Measurements from ENCODE around the gene LRIF1. TPM values are rescaled to one million over a fixed set of nuclear protein-coding genes. Genes with fewer than 3 reads are reported as not detected.
"Not testable (repeated sequence)": the region's sequence is repeated elsewhere in the genome, so short reads cannot be mapped to it uniquely, and the experiment has no call there.

The LRIF1 gene, protein sequence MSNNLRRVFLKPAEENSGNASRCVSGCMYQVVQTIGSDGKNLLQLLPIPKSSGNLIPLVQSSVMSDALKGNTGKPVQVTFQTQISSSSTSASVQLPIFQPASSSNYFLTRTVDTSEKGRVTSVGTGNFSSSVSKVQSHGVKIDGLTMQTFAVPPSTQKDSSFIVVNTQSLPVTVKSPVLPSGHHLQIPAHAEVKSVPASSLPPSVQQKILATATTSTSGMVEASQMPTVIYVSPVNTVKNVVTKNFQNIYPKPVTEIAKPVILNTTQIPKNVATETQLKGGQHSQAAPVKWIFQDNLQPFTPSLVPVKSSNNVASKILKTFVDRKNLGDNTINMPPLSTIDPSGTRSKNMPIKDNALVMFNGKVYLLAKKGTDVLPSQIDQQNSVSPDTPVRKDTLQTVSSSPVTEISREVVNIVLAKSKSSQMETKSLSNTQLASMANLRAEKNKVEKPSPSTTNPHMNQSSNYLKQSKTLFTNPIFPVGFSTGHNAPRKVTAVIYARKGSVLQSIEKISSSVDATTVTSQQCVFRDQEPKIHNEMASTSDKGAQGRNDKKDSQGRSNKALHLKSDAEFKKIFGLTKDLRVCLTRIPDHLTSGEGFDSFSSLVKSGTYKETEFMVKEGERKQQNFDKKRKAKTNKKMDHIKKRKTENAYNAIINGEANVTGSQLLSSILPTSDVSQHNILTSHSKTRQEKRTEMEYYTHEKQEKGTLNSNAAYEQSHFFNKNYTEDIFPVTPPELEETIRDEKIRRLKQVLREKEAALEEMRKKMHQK
- polyA plus RNA-seq (2012; ENCODE audit: insufficient read depth, insufficient read length), result 17.1 TPM

DNA sequence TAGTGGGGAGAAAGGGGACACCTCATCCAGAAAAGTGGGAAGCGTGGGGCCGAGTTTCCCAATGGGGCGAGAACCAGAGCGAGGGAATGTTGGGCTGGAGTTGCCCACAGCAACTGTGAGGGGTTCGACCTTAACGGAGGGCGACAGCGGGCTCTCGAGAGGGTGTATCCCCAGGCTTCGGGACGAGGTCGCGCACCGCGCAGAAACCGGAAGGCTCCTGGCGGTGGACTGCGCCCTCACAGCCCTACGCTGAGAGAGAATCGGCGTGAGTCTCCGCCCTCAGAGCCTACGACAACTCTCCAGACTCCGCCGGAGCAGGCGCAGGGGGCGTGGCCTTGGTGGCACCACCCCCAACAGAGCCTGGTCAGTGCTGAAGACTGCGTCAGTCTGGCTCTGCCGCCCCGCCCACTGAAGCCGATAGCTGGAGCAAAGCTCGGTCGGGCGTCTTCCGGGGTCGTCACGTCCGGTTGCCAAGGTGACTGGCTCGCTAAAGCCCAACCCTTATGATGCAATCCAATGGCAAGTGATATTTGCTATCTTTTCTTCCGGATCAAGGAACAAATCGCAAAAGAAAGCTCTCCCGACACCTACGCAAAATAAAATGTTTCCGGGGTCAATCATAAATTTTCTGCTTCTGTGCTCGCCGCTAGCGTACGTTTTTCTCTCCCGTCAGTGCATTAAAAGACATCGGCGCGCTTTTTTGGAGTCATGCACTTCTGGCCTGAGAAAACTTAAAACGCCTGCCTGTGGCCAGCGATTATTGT is at the start of gene LRIF1:
TSS of gene LRIF1 (minus strand) at position 232 of the 764 bp plus-strand sequence. CDS start 234 bp downstream, outside the sequence.
- peak; percentile 97 for DNase-seq (ENCODE audit: low read depth, low spot score)
- H3K4me3 ChIP-seq (ENCODE audit: low read length), result peak within 1 kb of the TSS; percentile 72

DNA sequence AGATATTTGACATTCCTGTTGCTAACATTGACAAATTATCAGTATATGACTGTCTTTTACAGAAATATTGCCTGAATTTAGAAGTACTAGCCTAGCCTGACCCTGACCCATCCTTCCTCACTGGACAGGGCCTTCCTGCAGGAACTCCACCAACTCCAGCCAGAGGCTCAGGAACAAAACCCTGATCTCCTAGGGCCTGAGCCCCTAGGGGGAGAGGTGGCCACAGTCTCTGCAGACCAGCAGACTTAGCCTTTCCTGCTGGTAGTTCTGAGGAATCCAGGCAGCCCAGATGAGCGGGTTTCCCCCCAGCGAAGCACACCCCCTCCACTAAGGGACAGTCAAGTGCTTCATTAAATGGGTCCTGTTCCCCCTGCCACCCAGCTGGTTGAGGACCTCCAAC is 44.3 kb upstream of the LRIF1 start:
- DNase-seq (ENCODE audit: low read depth, low spot score), result no peak
- no peak overlapping the region for H3K4me3 ChIP-seq (ENCODE audit: low read length)

DNA sequence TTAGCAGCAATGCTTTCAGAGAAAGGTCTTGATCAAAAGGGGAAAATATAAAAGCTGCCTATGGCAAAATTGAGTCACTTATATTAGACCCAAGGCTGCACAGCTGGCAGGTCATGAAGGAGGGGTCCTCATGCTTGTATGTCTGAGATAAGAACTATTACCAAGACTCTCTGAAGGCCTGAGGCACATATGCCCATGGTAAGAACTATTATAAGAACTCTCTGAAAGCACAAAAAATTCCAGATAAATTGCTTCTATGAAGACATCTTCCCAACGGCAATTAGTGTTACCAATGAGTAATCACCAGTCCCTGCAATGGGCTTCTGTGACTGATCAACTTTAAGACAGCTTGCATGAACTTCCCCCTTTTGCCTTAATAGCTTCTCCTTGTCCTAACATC is 42.8 kb upstream of the LRIF1 start:
- DNase-seq (ENCODE audit: low read depth, low spot score), result no peak
- no peak overlapping the region for H3K4me3 ChIP-seq (ENCODE audit: low read length)

DNA sequence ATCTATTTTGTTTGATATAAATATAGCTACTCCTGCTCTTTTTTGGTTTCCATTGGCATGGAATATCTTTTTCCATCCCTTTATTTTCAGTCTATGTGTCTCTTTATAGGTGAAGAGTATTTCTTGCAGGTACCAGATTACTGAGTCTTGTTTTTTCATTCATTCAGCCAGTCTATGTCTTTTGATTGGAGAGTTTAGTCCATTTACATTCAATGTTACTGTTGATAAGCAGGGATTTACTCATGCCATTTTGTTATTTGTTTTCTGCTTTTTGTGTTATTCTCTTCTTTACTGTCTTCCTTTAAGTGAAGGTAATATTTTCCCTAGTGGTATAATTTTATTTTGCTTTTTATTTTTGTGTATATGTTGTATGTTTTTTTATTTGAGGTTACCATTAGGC is 35.9 kb upstream of the LRIF1 start:
- not testable (repeated sequence) for H3K4me3 ChIP-seq (ENCODE audit: low read length); DNase-seq (ENCODE audit: low read depth, low spot score)

DNA sequence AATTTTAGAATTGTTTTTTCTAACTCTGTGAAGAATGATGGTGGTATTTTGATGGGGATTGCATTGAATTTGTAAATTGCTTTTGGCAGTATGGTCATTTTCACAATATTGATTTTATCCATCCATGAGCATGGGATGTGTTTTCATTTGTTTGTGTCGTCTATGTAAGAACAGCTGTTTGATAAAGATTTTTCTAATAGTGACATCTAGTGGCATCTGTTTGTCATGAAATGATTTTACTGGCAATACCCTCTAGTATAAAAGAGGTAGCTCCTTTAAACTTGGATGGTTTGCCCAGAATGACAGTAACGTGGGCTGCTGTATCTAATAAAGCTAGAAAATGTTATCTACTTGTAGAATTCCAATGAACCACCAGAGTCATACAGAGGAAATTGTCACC is 28.6 kb upstream of the LRIF1 start:
- DNase-seq (ENCODE audit: low read depth, low spot score), result peak; percentile 54
- H3K4me3 ChIP-seq (ENCODE audit: low read length), result not testable (repeated sequence)

DNA sequence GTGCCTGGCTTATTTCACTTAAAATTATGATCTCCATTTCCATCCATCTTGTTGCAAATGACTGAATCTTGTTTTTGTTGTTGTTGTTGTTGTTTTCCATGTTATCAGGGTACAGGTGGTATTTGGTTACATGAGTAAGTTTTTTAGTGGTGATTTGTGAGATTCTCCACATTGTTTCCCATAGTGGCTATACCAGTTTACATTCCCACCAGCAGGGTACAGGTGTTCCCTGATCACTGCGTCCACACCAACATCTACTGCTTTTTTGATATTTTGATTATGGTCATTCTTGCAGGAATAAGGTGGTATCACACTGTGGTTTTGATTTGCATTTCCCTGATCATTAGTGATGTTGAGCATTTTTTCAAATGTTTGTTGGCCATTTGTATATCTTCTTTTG is 27.6 kb upstream of the LRIF1 start:
- not testable (repeated sequence) for DNase-seq (ENCODE audit: low read depth, low spot score); H3K4me3 ChIP-seq (ENCODE audit: low read length)

DNA sequence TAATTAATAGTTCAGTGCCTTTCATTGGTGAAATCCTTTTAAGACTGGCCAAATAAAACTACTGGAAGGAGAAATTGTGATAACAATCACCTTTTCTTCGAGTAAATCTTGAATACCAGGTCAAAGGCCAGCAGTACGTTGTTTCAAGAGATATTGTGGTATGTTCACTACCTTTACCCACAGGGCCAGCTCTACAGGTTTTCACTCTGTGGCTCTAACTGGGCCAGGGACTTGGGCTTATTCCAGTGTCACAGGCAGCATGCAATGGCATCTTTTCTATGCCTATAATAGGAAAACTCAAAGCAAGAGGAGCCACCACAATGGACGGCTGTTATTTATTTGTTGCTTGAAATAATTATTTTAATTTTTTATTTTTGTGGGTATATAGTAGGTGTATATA is 26.8 kb upstream of the LRIF1 start:
- no peak overlapping the region for H3K4me3 ChIP-seq (ENCODE audit: low read length)
- no peak for DNase-seq (ENCODE audit: low read depth, low spot score)

DNA sequence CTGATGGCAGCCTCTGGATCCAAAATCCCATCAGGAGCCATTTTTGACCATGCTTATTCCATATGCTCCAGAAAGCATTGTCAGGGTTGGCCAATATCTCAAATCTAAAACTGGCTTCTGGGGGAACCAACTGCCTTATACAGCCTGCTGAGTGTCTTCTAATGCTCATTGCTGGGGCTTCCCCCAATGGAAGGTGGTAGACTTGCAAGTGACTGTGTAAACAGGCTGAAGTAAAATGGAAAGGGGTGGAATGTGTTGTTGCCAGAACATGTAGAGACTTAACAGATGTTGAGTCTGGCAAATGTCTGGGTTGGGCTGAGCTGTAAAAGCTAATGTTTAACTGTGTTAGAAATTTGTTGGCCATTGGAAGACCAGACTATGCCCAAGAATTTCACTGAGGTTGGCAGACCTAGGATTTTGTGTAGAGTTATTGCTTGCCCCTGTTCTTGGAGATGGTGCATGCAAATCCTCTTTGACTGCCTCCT is 22.7 kb upstream of the LRIF1 start:
- no peak for DNase-seq (ENCODE audit: low read depth, low spot score)
- H3K4me3 ChIP-seq (ENCODE audit: low read length), result no peak overlapping the region

DNA sequence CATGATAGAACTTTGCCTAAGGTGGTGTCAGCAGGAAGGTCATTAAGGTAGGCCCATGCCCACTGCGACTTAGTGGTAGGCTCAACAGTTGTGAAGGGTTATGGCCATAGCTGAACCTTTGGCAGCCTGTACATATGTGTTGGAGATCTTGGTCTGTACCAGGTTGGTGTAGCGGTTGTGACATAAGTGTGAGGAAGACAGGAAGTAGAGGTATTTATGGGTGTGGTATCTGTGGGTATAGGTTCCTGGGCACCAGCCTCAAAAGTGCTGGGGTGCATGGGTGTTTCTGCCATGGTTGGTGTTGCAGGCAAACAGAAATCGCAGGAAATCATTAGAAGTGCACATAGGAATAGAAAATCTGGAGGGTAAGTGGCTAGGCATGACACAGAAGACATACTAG is 18.6 kb upstream of the LRIF1 start:
- DNase-seq (ENCODE audit: low read depth, low spot score), result peak; percentile 42
- H3K4me3 ChIP-seq (ENCODE audit: low read length), result no peak overlapping the region

DNA sequence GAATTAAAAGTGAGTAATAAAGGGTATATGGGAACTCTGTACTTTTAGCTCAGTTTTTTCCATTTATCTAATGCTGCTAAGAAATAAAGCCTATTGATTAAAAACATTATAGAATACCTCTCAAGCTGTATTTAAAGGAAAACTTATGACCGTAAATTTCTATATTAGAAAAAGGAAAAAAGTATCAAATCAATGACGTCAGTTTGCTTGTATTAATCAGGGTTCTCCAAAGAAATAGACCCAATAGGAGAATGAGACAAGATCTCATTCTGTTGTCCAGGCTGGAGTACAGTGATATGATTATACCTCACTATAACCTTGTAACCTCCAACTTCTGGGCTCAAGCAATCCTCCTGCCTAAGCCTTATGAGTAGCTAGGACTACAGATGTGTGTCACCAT is 15.4 kb upstream of the LRIF1 start:
- H3K4me3 ChIP-seq (ENCODE audit: low read length), result no peak overlapping the region
- no peak for DNase-seq (ENCODE audit: low read depth, low spot score)

DNA sequence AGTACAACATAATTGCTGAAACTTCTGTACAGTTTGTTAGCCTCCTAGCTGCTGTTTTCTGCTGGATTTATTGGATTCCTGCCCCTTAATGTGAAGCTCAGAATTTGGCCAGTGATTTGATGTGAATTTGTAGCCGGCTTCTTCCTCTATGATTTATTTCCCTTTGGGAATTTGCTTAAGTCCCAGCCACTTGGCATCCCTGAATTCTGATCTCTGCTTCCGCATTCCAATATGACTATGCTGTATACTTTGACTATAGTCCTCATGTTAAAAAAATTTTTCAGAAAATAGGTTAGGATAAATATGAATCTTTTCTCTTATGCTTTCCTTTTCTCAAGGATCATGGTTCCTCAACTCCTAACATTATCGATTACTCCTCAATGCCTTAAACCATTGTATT is 12.4 kb upstream of the LRIF1 start:
- DNase-seq (ENCODE audit: low read depth, low spot score), result no peak

DNA sequence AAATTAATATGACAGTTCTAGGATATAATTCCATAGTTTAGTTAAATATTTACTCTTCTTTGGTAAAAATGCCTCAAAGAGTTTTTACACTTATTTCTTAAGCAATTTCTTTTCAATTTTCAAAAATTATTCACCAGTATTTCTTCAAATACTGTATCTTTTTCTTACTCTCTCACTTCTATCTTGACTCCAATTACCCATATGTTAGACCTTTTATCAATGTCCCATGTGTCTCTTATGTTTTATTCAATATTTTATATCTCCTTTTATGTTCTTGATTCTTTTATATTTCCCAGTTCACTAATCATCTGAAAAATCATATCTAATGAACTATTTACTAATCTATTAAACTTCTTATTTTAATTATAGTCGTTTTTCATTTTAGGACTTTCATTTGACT is 11.5 kb upstream of the LRIF1 start:
- DNase-seq (ENCODE audit: low read depth, low spot score), result no peak

More for the DNA sequence above, 12.4 kb upstream of the LRIF1 start:
- H3K4me3 ChIP-seq (ENCODE audit: low read length), result no peak overlapping the region

DNA sequence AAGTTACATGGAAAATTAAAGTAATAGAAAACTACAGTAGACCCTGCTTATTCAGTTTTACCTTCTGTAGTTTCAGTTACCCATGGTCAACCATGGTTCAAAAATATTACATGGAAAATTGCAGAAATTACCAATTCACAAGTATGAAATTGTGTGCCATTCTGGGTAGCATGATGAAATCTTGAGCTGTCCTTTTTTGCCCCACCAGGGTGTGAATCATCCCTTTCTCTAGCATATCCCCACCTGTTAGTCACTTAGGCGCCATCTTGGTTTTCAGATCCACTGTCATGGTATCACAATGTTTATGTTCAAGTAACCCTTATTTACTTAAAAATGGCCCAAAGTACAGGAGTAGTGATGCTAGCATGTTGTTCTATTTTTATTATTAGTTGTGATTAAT is 3.5 kb upstream of the LRIF1 start:
- no peak for DNase-seq (ENCODE audit: low read depth, low spot score)
- H3K4me3 ChIP-seq (ENCODE audit: low read length), result no peak overlapping the region

More for the DNA sequence above, 11.5 kb upstream of the LRIF1 start:
- no peak overlapping the region for H3K4me3 ChIP-seq (ENCODE audit: low read length)

DNA sequence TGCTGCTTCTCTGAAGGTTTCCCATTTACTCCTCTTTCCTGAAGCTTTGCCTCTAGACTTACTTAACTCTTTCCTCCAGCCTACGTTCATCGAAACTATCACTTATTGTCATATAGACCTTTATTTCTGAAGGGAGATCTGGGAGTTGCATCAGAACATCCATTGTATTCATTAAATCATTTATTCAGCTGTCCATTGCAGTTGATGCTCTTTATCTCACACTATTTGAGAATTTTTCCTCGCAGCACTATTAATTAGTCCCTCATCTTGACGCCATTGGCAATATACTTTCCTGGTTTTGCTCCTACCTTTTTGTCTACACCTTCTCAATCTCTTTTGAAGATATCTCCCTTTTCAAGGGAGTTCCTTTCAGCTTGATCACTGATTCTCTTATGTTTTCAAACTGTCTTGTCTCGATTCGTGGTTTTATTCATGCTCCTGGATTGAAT is 757 bp upstream of the LRIF1 start:
- H3K4me3 ChIP-seq (ENCODE audit: low read length), result peak overlapping the region; percentile 70
- no peak for DNase-seq (ENCODE audit: low read depth, low spot score)

DNA sequence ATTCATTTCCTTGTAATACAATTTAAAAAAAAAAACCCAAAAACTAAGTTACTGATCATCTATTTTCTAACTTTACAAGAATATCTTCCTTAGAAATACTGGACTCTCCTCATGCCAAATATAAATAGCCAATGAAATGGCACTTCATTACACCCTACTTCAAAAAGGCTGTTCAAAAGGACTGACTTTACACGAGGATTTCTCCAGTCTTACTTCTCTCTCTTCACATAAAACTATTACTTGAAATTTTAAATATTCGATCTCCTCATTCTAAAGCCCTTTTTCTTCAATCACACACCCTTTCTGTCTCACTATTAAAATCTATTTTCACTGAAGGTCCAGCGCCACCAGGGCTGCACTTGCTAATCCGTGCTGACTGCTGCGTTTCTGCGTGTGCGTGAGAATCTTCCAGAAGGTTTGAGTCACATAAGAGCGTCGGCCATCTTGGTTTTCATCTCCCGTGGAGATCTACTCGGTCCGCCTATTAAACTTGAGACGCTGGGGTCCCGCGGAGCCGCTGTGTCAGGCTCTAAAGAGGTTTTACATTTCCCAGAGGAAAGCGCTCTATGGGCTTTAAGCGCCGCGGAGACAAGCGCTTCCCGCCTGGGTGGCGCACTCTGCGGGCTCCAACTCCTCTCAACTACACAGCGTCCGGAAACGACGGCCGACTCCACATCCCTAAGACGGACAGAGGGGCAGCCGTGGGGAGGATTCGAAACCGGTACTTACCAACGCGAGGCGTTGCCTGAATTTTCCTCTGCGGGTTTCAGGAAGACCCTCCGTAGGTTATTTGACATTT is 631 bp downstream of the LRIF1 start:
- DNase-seq (ENCODE audit: low read depth, low spot score), result peak; percentile 58
- peak overlapping the region; percentile 72 for H3K4me3 ChIP-seq (ENCODE audit: low read length)

DNA sequence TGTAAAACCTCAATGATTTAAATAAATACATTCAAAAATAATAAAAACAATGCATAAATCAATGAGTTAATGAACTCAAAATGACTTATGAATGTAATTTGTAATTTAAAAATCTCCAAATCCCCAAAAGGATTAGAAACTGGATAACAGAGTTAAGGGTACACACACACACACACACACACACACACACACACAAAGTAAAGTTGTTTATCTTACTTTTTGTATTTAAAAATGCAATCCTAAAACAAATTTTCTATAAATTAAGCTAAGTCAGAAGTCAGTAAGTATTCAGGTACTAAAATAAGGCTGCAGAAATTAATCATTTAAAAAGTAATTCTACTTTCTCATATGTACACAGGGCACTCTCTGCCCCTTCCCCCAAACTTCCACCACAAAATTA is 1.8 kb downstream of the LRIF1 start:
- no peak for DNase-seq (ENCODE audit: low read depth, low spot score)
- H3K4me3 ChIP-seq (ENCODE audit: low read length), result no peak overlapping the region

DNA sequence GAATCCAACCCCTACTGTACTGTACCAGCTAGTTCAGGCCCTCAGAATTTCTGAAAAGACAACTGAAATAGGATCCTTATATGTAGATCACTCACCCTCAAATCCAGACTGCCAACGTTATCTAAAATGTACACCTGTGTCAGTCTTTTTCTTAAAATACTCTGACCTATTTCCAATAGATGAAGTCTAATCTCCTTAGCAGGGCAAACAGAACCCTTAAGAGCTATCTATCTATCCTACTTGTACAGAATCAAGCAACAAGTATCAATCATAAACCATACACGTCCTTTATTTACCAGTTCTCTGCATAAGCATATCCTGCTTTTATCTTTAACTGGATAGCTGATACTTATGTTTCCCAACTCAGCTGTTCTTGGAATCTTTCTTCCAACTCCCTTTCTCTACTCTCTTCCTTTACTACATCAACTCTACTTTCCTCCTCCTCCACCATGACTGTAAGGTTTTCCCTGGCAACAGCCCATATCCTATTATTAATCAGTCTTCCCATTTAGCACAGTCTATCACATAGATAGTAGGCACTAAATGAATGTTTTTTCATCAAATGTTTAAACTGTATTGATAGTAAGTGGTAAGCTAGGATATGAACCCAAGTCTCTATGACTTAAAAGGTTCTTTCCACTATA is 2.8 kb downstream of the LRIF1 start:
- no peak for DNase-seq (ENCODE audit: low read depth, low spot score)
- no peak overlapping the region for H3K4me3 ChIP-seq (ENCODE audit: low read length)

DNA sequence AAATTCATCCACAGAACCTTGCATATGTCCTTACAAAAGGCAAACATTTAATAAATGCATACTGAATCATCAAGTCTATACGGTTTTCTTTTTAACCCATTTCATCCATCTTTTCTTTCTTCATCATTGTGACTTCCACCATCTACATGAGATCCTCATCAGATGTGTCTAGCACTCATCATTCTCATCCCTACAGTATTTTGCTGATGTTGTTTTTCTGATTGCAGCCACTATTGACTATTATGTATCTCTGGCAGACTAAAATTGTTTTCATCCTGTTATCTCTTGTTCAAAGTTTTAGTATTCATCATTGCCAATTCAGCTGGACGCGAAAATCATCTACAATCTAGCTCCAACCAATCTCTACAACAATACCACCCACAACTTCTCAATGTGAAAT is 5.9 kb downstream of the LRIF1 start:
- no peak for DNase-seq (ENCODE audit: low read depth, low spot score)
- H3K4me3 ChIP-seq (ENCODE audit: low read length), result no peak overlapping the region
